Measurements from ENCODE around the gene SUMO3.

Gene SUMO3

GRCh38 chr21:44801468-44802395 is 16.1 kb downstream of the SUMO3 start, which contains the start of gene UBE2G2:
Gene UBE2G2, minus strand, starts transcription at chr21:44801820. Its CDS starts 72 bp downstream, at chr21:44801748.
- Histone ChIP-seq H3K4me3 (ENCODE audit: low read length) (peak within 1 kb of the TSS; percentile 88), H3K4me1 (ENCODE audit: control insufficient read depth, insufficient read depth, low read length) (peaks cover 22% of the 10 kb centered on the region), H3K27me3 (ENCODE audit: control insufficient read depth, insufficient read depth, low read length) (no peaks in the 10 kb centered on the region), H3K36me3 (ENCODE audit: control insufficient read depth, insufficient read depth, low read length) (peaks cover 8% of the 10 kb centered on the region), H3K27ac (ENCODE audit: low read depth, low read length) (peak within 1 kb of the TSS; percentile 72), H3K9ac (ENCODE audit: low read length) (peak within 1 kb of the TSS; percentile 72)

GRCh38 chr21:44800971-44801467 is 16.8 kb downstream of the SUMO3 start:
- peak overlapping the region; percentile 35 for H3K9ac ChIP-seq (ENCODE audit: low read length)
- peak overlapping the region; percentile 72 for H3K27ac ChIP-seq (ENCODE audit: low read depth, low read length)
- peak overlapping the region; percentile 88 for H3K4me3 ChIP-seq (ENCODE audit: low read length)
- peaks cover 3% of the 10 kb centered on the region for H3K36me3 ChIP-seq (ENCODE audit: control insufficient read depth, insufficient read depth, low read length)
- peaks cover 22% of the 10 kb centered on the region for H3K4me1 ChIP-seq (ENCODE audit: control insufficient read depth, insufficient read depth, low read length)
- no peaks in the 10 kb centered on the region for H3K27me3 ChIP-seq (ENCODE audit: control insufficient read depth, insufficient read depth, low read length)

DNA sequence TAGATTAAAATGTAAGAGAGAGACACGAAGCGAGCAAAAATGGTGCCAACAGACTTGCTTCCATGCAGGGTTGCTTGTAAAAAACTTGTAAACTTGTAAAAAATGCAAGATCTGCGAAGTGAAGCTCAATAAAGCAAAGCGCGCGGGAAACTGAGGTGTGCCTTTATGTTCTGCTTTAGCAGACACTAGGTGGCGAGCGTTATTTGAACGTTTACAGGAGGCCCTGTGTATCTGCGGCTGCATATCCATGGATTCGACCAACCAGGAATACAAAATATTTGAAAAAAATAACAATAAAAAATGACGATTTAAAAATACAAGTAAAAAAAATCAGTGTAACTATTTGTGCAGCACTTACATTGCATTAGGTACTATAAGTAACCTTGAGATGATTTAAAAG is 17.8 kb downstream of the SUMO3 start:
- Histone ChIP-seq H3K4me1 (ENCODE audit: control insufficient read depth, insufficient read depth, low read length) (peaks cover 22% of the 10 kb centered on the region), H3K27me3 (ENCODE audit: control insufficient read depth, insufficient read depth, low read length) (no peaks in the 10 kb centered on the region), H3K36me3 (ENCODE audit: control insufficient read depth, insufficient read depth, low read length) (peaks cover under 1% of the 10 kb centered on the region), H3K4me3 (ENCODE audit: low read length) (peak overlapping the region; percentile 88), H3K9ac (ENCODE audit: low read length) (no peak overlapping the region), H3K27ac (ENCODE audit: low read depth, low read length) (no peak overlapping the region)

DNA sequence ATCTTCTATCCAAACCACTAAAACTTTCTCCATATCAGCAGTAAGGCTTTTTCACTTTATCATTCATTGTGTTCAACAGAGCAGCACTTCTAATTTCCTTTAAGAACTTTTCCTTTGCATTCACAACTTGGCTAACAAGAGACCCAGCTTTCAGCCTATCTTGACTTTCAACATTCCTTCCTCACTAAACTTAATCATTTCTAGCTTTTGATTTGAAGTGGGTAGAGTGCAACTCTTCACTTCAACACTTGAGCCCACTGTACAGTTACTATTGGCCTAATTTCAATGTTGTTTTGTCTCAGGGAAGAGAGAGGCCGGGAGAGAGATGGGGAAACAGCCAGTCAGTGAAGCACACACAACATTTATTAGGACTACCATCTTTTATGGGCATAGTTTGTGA is 18.2 kb downstream of the SUMO3 start:
- Histone ChIP-seq H3K4me1 (ENCODE audit: control insufficient read depth, insufficient read depth, low read length) (peaks cover 22% of the 10 kb centered on the region), H3K27ac (ENCODE audit: low read depth, low read length) (no peak overlapping the region), H3K9ac (ENCODE audit: low read length) (no peak overlapping the region), H3K4me3 (ENCODE audit: low read length) (no peak overlapping the region), H3K36me3 (ENCODE audit: control insufficient read depth, insufficient read depth, low read length) (no peaks in the 10 kb centered on the region), H3K27me3 (ENCODE audit: control insufficient read depth, insufficient read depth, low read length) (no peaks in the 10 kb centered on the region)

DNA sequence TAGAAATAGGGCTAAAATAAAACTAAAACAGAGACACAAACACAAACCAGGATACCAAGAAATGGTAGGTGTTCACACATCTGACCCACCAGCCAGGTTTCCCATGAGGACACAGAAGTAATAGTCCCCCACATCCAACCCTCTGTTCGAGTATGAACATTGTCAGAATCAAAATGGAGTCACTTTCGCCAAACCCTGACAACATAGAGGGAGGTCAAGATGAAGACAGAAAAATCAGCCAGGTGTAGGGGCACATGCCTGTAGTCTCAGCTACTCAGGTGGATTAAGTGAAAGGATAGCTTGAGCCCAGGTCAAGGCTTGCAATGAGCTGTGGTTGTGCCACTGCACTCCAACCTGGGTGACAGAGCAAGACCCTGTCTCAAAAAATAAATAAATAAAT is 20.1 kb downstream of the SUMO3 start:
- Histone ChIP-seq H3K9ac (ENCODE audit: low read length) (no peak overlapping the region), H3K27ac (ENCODE audit: low read depth, low read length) (no peak overlapping the region), H3K27me3 (ENCODE audit: control insufficient read depth, insufficient read depth, low read length) (no peaks in the 10 kb centered on the region), H3K36me3 (ENCODE audit: control insufficient read depth, insufficient read depth, low read length) (no peaks in the 10 kb centered on the region), H3K4me1 (ENCODE audit: control insufficient read depth, insufficient read depth, low read length) (peaks cover 25% of the 10 kb centered on the region), H3K4me3 (ENCODE audit: low read length) (no peak overlapping the region)

DNA sequence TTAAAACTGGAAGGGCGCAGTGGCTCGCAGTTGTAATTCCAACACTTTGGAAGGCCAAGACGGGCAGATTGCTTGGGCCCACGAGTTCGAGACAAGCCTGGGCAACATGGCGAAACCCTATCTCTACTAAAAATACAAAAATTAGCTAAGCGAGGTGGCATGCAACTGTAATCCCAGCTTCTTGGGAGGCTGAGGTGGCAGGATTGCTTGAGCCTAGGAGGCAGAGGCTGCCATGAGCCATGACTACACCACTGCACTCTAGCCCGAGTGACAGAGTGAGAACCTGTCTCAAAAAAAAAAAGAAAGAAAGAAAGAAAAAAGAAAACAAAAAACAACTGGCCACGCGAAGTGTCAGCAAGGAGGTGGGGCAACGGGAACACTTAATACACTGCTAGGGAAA is 22.5 kb downstream of the SUMO3 start:
- Histone ChIP-seq H3K4me1 (ENCODE audit: control insufficient read depth, insufficient read depth, low read length) (peaks cover 10% of the 10 kb centered on the region), H3K36me3 (ENCODE audit: control insufficient read depth, insufficient read depth, low read length) (peaks cover 2% of the 10 kb centered on the region)

GRCh38 chr21:44793592-44794374 is 24.1 kb downstream of the SUMO3 start:
- Histone ChIP-seq H3K27me3 (ENCODE audit: control insufficient read depth, insufficient read depth, low read length) (no peaks in the 10 kb centered on the region), H3K4me3 (ENCODE audit: low read length) (no peak overlapping the region), H3K4me1 (ENCODE audit: control insufficient read depth, insufficient read depth, low read length) (peaks cover 3% of the 10 kb centered on the region), H3K9ac (ENCODE audit: low read length) (no peak overlapping the region), H3K27ac (ENCODE audit: low read depth, low read length) (no peak overlapping the region), H3K36me3 (ENCODE audit: control insufficient read depth, insufficient read depth, low read length) (peaks cover 2% of the 10 kb centered on the region)

More for the DNA sequence above, 22.5 kb downstream of the SUMO3 start:
- Histone ChIP-seq H3K9ac (ENCODE audit: low read length) (no peak overlapping the region), H3K4me3 (ENCODE audit: low read length) (no peak overlapping the region), H3K27ac (ENCODE audit: low read depth, low read length) (no peak overlapping the region), H3K27me3 (ENCODE audit: control insufficient read depth, insufficient read depth, low read length) (no peaks in the 10 kb centered on the region)

GRCh38 chr21:44792702-44793591 is 24.9 kb downstream of the SUMO3 start:
- Histone ChIP-seq H3K27me3 (ENCODE audit: control insufficient read depth, insufficient read depth, low read length) (no peaks in the 10 kb centered on the region), H3K4me1 (ENCODE audit: control insufficient read depth, insufficient read depth, low read length) (peaks cover 3% of the 10 kb centered on the region), H3K27ac (ENCODE audit: low read depth, low read length) (no peak overlapping the region), H3K9ac (ENCODE audit: low read length) (no peak overlapping the region), H3K36me3 (ENCODE audit: control insufficient read depth, insufficient read depth, low read length) (peaks cover 2% of the 10 kb centered on the region), H3K4me3 (ENCODE audit: low read length) (no peak overlapping the region)

GRCh38 chr21:44791993-44792392 is 25.9 kb downstream of the SUMO3 start:
- H3K27me3 ChIP-seq (ENCODE audit: control insufficient read depth, insufficient read depth, low read length), result no peaks in the 10 kb centered on the region
- no peak overlapping the region for H3K27ac ChIP-seq (ENCODE audit: low read depth, low read length)
- no peak overlapping the region for H3K4me3 ChIP-seq (ENCODE audit: low read length)
- H3K4me1 ChIP-seq (ENCODE audit: control insufficient read depth, insufficient read depth, low read length), result peaks cover 3% of the 10 kb centered on the region
- peaks cover 2% of the 10 kb centered on the region for H3K36me3 ChIP-seq (ENCODE audit: control insufficient read depth, insufficient read depth, low read length)
- H3K9ac ChIP-seq (ENCODE audit: low read length), result no peak overlapping the region

GRCh38 chr21:44791246-44791645 is 26.6 kb downstream of the SUMO3 start:
- Histone ChIP-seq H3K4me1 (ENCODE audit: control insufficient read depth, insufficient read depth, low read length) (peaks cover 3% of the 10 kb centered on the region), H3K9ac (ENCODE audit: low read length) (no peak overlapping the region), H3K36me3 (ENCODE audit: control insufficient read depth, insufficient read depth, low read length) (peaks cover 2% of the 10 kb centered on the region), H3K27me3 (ENCODE audit: control insufficient read depth, insufficient read depth, low read length) (no peaks in the 10 kb centered on the region), H3K4me3 (ENCODE audit: low read length) (no peak overlapping the region), H3K27ac (ENCODE audit: low read depth, low read length) (no peak overlapping the region)

DNA sequence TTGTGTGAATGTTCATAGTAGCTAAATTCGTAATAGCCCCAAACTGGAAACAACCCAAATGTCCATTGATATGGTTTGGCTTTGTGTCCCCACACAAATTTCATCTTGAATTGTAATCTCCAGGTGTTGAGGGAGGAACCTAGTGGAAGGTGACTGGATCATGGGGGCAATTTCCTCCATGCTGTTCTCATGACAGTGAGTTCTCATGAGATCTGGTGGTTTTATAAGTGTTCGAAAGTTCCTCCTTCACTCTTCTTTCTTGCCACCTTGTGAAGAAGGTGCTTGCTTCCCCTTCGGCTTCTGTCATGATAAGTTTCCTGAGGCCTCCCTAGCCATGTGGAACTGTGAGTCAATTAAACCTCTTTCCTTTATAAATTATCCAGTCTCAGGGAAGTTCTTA is 27.5 kb downstream of the SUMO3 start:
- H3K4me3 ChIP-seq (ENCODE audit: low read length), result no peak overlapping the region
- H3K4me1 ChIP-seq (ENCODE audit: control insufficient read depth, insufficient read depth, low read length), result peaks cover 3% of the 10 kb centered on the region
- H3K27ac ChIP-seq (ENCODE audit: low read depth, low read length), result no peak overlapping the region
- peaks cover 4% of the 10 kb centered on the region for H3K36me3 ChIP-seq (ENCODE audit: control insufficient read depth, insufficient read depth, low read length)
- no peaks in the 10 kb centered on the region for H3K27me3 ChIP-seq (ENCODE audit: control insufficient read depth, insufficient read depth, low read length)
- no peak overlapping the region for H3K9ac ChIP-seq (ENCODE audit: low read length)
